ENCODE results near the gene FAM9B. TPM values are rescaled to one million over a fixed set of nuclear protein-coding genes. Genes with fewer than 3 reads are reported as not detected.

Gene FAM9B
- total RNA-seq, 1 donor from 2014 or later = not detected

DNA sequence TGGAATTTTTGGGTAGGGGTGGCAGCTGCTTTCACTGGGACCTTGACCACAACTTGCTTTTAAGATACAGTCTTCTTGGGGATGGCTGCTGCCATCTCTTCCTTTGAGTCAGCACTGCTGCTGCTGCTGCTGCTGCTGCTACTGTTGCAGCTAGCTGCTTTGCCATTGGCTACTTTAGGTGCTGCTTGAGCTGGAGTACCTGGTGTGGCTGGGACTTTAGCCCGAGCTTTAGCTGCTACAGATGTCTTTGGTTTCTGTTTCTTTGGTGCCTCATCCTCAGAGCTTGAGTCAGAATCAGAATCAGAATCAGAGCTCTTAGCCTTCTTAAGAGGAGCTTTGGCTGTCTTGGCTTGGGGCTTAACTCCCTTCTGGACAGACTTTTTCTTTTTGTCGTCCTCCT, 52.2 kb downstream of the FAM9B start:
- no peak for DNase-seq (ENCODE audit: extremely low read depth, low read depth, low spot score)

DNA sequence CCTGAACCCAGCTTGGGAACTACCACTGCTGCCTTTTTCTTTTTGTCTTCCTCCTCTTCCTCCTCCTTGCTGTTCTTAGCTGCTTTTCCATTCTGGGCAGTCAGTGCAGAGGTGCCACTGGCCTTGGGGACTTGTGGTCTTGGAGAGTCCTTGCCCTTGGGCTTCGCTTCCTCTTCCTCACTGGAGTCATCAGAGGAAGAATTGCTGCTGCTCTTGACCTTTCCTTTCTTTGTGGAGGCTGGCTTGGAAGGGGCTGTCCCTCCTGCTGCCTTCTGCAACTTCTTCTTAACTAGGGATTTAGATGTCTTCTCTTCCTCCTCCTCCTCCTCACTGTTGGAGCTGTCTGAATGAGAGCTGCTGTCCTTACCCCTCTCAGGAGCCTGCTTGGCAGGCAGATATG, 53.2 kb downstream of the FAM9B start:
- no peak for DNase-seq (ENCODE audit: extremely low read depth, low read depth, low spot score)

Other genes with a start within 250 kb of the FAM9B start
- not detected in 2 replicates for gene FAM9A, start 232.7 kb downstream of the FAM9B start, total RNA-seq